PC-3 (cell line): ENCODE data around the gene NPB. TPM values are rescaled to one million over a fixed set of nuclear protein-coding genes. Genes with fewer than 3 reads are reported as not detected.

ENCODE experiments used
- total RNA-seq: library from RNA; depleted of rRNA; stranded (reverse); fragments of >200 nt; gene quantifications from 2 replicates; pipeline ENCODE4 v1.2.3, GENCODE V29; 2014; rRNA removed

The NPB gene
- total RNA-seq, 1 experiment from 2014 or later: 0.07 TPM

Other genes starting within 250 kb of the NPB start
- 3.0 TPM in 1 of 2 replicates, not detected in the other for gene PDE6G, start 245.7 kb upstream of the NPB start, total RNA-seq
- gene OXLD1, start 235.6 kb upstream of the NPB start, total RNA-seq: 46.7 and 68.9 TPM in 2 replicates
- gene CCDC137, start 235.5 kb upstream of the NPB start, total RNA-seq: 49.9 and 71.0 TPM in 2 replicates
- 52.6 and 68.8 TPM in 2 replicates for gene ARL16, start 218.4 kb upstream of the NPB start, total RNA-seq
- gene HGS, start 218.2 kb upstream of the NPB start, total RNA-seq: 177 and 194 TPM in 2 replicates
- 100 and 108 TPM in 2 replicates for gene MRPL12, start 198.9 kb upstream of the NPB start, total RNA-seq
- gene SLC25A10, start 190.0 kb upstream of the NPB start, total RNA-seq: 113 and 117 TPM in 2 replicates
- gene GCGR, start 98.1 kb upstream of the NPB start, total RNA-seq: 0.11 TPM in 1 of 2 replicates, not detected in the other
- gene MCRIP1, start 68.9 kb upstream of the NPB start, total RNA-seq: 73.4 and 90.9 TPM in 2 replicates
- gene PPP1R27, start 67.2 kb upstream of the NPB start, total RNA-seq: not detected in 2 replicates
- gene P4HB, start 41.7 kb upstream of the NPB start, total RNA-seq: 969 and 1,089 TPM in 2 replicates
- gene ARHGDIA, start 30.9 kb upstream of the NPB start, total RNA-seq: 201 and 261 TPM in 2 replicates
- 496 and 633 TPM in 2 replicates for gene ALYREF, start 10.7 kb upstream of the NPB start, total RNA-seq
- gene ANAPC11, start 10.5 kb upstream of the NPB start, total RNA-seq: 243 and 268 TPM in 2 replicates
- gene PCYT2, start 9.2 kb downstream of the NPB start, total RNA-seq: 33.3 and 42.7 TPM in 2 replicates
- gene SIRT7, start 15.9 kb downstream of the NPB start, total RNA-seq: 51.6 and 70.8 TPM in 2 replicates
- 22.9 and 37.5 TPM in 2 replicates for gene MAFG, start 25.5 kb downstream of the NPB start, total RNA-seq
- gene PYCR1, start 35.1 kb downstream of the NPB start, total RNA-seq: 144 and 169 TPM in 2 replicates
- gene MYADML2, start 45.0 kb downstream of the NPB start, total RNA-seq: not detected in 2 replicates
- 0.75 TPM in 1 of 2 replicates, not detected in the other for gene NOTUM, start 58.9 kb downstream of the NPB start, total RNA-seq
- 31.5 and 48.2 TPM in 2 replicates for gene ASPSCR1, start 75.4 kb downstream of the NPB start, total RNA-seq
- gene CENPX, start 120.6 kb downstream of the NPB start, total RNA-seq: 344 and 390 TPM in 2 replicates
- gene LRRC45, start 121.1 kb downstream of the NPB start, total RNA-seq: 71.5 and 90.0 TPM in 2 replicates
- gene RAC3, start 129.4 kb downstream of the NPB start, total RNA-seq: 46.8 and 52.2 TPM in 2 replicates
- gene DCXR, start 135.5 kb downstream of the NPB start, total RNA-seq: 135 and 142 TPM in 2 replicates
- 46.7 and 46.8 TPM in 2 replicates for gene RFNG, start 149.6 kb downstream of the NPB start, total RNA-seq
- 240 and 287 TPM in 2 replicates for gene GPS1, start 149.7 kb downstream of the NPB start, total RNA-seq
- 205 and 262 TPM in 2 replicates for gene DUS1L, start 163.6 kb downstream of the NPB start, total RNA-seq
- gene FASN, start 196.0 kb downstream of the NPB start, total RNA-seq: 269 and 364 TPM in 2 replicates